ENCODE data around the gene GEMIN5. TPM values are rescaled to one million over a fixed set of nuclear protein-coding genes. Genes with fewer than 3 reads are reported as not detected.

Gene GEMIN5
- total RNA-seq, 1 experiment from 2014 or later, result 29.5 TPM

- in situ Hi-C loops (cut with HindIII; ENCODE audit: low pct_unique_long_range_greater_than_20kb, low sequenced_read_pairs), result no loop called here
- BruUV-seq (replicated peaks), result no TSS peak
Measured at GRCh38 chr5:154881986-154882385, 56.0 kb downstream of the GEMIN5 start.

GRCh38 chr5:154878642-154879335 lies 59.2 kb downstream of the GEMIN5 start:
- TF ChIP-seq CTCF (IDR thresholded peaks at IDR 0.05), result no peak
- TF ChIP-seq SIN3A (IDR thresholded peaks at IDR 0.05; ENCODE audit: borderline replicate concordance, insufficient read depth, low read depth, low read length), result no peak
- TF ChIP-seq POLR2AphosphoS5 (IDR thresholded peaks at IDR 0.05; ENCODE audit: low read depth, low read length), result no peak
- no peak for TF ChIP-seq REST (IDR thresholded peaks at IDR 0.05; ENCODE audit: insufficient read depth in 1 of 2, low read depth in 2 of 2, low read length in 1 of 2)
- TF ChIP-seq TCF7L2 (IDR thresholded peaks at IDR 0.05; ENCODE audit: low read depth, low read length), result no peak
- H3K36me3 ChIP-seq (ENCODE audit: control insufficient read depth, insufficient read depth, low read length), result peaks cover 6% of the 10 kb centered on the region; the same call in 1 of the 2 replicates
- CTCF ChIA-PET, result no interaction called here
- no peak overlapping the region for H3K4me3 ChIP-seq (ENCODE audit: low read depth in 2 of 2, low read length in 2 of 2)
- intact Hi-C loops (cut with micrococcal nuclease; ENCODE audit: unreplicated experiment), result no loop called here
- BruUV-seq (replicated peaks), result no TSS peak
- POLR2A ChIA-PET, result no interaction called here
- H3K27me3 ChIP-seq (ENCODE audit: control insufficient read depth, insufficient read depth, low read length), result no peaks in the 10 kb centered on the region
- peaks cover 9% of the 10 kb centered on the region for H3K9me3 ChIP-seq (ENCODE audit: control insufficient read depth, insufficient read depth, low read depth, low read length)
- no peak overlapping the region for H3K27ac ChIP-seq (ENCODE audit: low read length)
- DNase-seq (ENCODE audit: low read depth, low spot score) (no peak), ATAC-seq (no peak)
- in situ Hi-C loops (cut with HindIII; ENCODE audit: low pct_unique_long_range_greater_than_20kb, low sequenced_read_pairs), result no loop called here
- no peaks in the 10 kb centered on the region for H3K4me1 ChIP-seq (ENCODE audit: control insufficient read depth, insufficient read depth, low read length)

More at GRCh38 chr5:154881986-154882385, 56.0 kb downstream of the GEMIN5 start:
- CTCF ChIA-PET, result interaction anchor here (0.6 kb wide), 1 partner anchor 232 kb away, joined by 3 read pairs; no protein-coding TSS in a partner anchor
- H3K4me3 ChIP-seq (ENCODE audit: low read depth in 2 of 2, low read length in 2 of 2), result no peak overlapping the region
- DNase-seq (ENCODE audit: low read depth, low spot score), result no peak
- H3K27me3 ChIP-seq (ENCODE audit: control insufficient read depth, insufficient read depth, low read length), result no peaks in the 10 kb centered on the region
- POLR2A ChIA-PET, result no interaction called here
- H3K27ac ChIP-seq (ENCODE audit: low read length), result no peak overlapping the region
- no peak for TF ChIP-seq CTCF (IDR thresholded peaks at IDR 0.05)
- no peak for TF ChIP-seq REST (IDR thresholded peaks at IDR 0.05; ENCODE audit: insufficient read depth in 1 of 2, low read depth in 2 of 2, low read length in 1 of 2)
- no peak for TF ChIP-seq SIN3A (IDR thresholded peaks at IDR 0.05; ENCODE audit: borderline replicate concordance, insufficient read depth, low read depth, low read length)
- TF ChIP-seq TCF7L2 (IDR thresholded peaks at IDR 0.05; ENCODE audit: low read depth, low read length), result no peak
- no peak for TF ChIP-seq POLR2AphosphoS5 (IDR thresholded peaks at IDR 0.05; ENCODE audit: low read depth, low read length)
- peaks cover 2% of the 10 kb centered on the region; the same call in 1 of the 2 replicates for H3K36me3 ChIP-seq (ENCODE audit: control insufficient read depth, insufficient read depth, low read length)
- no peaks in the 10 kb centered on the region for H3K4me1 ChIP-seq (ENCODE audit: control insufficient read depth, insufficient read depth, low read length)
- intact Hi-C loops (cut with micrococcal nuclease; ENCODE audit: unreplicated experiment), result no loop called here
- peaks cover 19% of the 10 kb centered on the region for H3K9me3 ChIP-seq (ENCODE audit: control insufficient read depth, insufficient read depth, low read depth, low read length)
- ATAC-seq, result no peak

Measured in Panc1 (cell line).